ENCODE measurements around the gene EPS15. TPM values are rescaled to one million over a fixed set of nuclear protein-coding genes. Genes with fewer than 3 reads are reported as not detected.

EPS15 gene
- total and polyA plus RNA-seq, 2 of the 8 experiments (the other 6 are each of a cell fraction or from before 2014, with no cell fraction given): 15.9 to 57.2 TPM

GRCh38 chr1:51506537-51506936 lies 12.5 kb downstream of the EPS15 start:
- Histone ChIP-seq H3K79me1 (ENCODE audit: low read depth, low read length) (peaks cover 3% of the 10 kb centered on the region; the same call in 1 of the 2 replicates), H2AK5ac (ENCODE audit: low read depth, low read length) (no peak overlapping the region), H3K23me2 (ENCODE audit: low read depth, low read length) (no peaks in the 10 kb centered on the region), H2BK15ac (ENCODE audit: low read length) (no peak overlapping the region), H3K27me3 (replicated peaks in 1 of 4; ENCODE audit: control insufficient read depth in 3 of 4, extremely low read depth in 1 of 4, insufficient read depth in 3 of 4, low read length in 3 of 4) (no peaks in the 10 kb centered on the region), H3K27ac (ENCODE audit: low read depth, low read length) (no peak overlapping the region), H4K91ac (replicated peaks; ENCODE audit: insufficient read length, low read length) (no peak overlapping the region), H3K18ac (ENCODE audit: extremely low read depth, low read length) (no peak overlapping the region), H4K8ac (ENCODE audit: extremely low read depth, insufficient read depth, low read length) (no peak overlapping the region), H4K5ac (ENCODE audit: insufficient read length, low read depth, low read length) (no peak overlapping the region), H3K9me3 (ENCODE audit: insufficient read depth in 2 of 2, low read depth in 1 of 2, low read length in 1 of 2) (no peaks in the 10 kb centered on the region), H3K23ac (ENCODE audit: insufficient read length) (no peak overlapping the region), H3K4ac (replicated peaks; ENCODE audit: insufficient read length, low read depth, low read length) (no peak overlapping the region), H4K20me1 (replicated peaks in 1 of 2; ENCODE audit: control insufficient read depth in 1 of 2, insufficient read depth in 2 of 2, low read length in 2 of 2) (no peaks in the 10 kb centered on the region), H3K14ac (ENCODE audit: insufficient read length) (no peak overlapping the region), H3K4me2 (ENCODE audit: insufficient read depth in 1 of 2, low read depth in 2 of 2, low read length in 2 of 2) (no peak overlapping the region), H3K36me3 (ENCODE audit: control insufficient read depth in 2 of 4, insufficient read depth in 4 of 4, low read length in 3 of 4) (no peaks in the 10 kb centered on the region; a peak in 2 of 8 replicates), H2BK12ac (ENCODE audit: low read depth, low read length) (no peak overlapping the region), H3K4me3 (ENCODE audit: extremely low read depth in 1 of 4, insufficient read depth in 2 of 4, low read depth in 3 of 4, low read length in 4 of 4) (no peak overlapping the region), H3K9ac (replicated peaks in 1 of 4; ENCODE audit: extremely low read depth in 1 of 4, low read depth in 3 of 4, low read length in 3 of 4) (no peak overlapping the region), H3K56ac (replicated peaks; ENCODE audit: insufficient read length, low read depth, low read length) (no peak overlapping the region), H3K79me2 (ENCODE audit: control insufficient read depth in 1 of 2, insufficient read depth in 2 of 2, low read length in 2 of 2) (peaks cover 0 to 31% of the 10 kb centered on the region in 2 experiments; a peak in 2 of 4 replicates), H2BK5ac (ENCODE audit: low read depth, low read length) (no peak overlapping the region), H2AFZ (ENCODE audit: low read length) (no peak overlapping the region), H3K4me1 (replicated peaks in 1 of 4; ENCODE audit: control insufficient read depth in 3 of 4, insufficient read depth in 4 of 4, low read length in 3 of 4) (no peaks in the 10 kb centered on the region), H2BK20ac (ENCODE audit: low read length) (no peak overlapping the region), H2BK120ac (replicated peaks; ENCODE audit: low read depth, low read length) (no peak overlapping the region)
- FAIRE-seq: no peak
- WGBS, 2 experiments (ENCODE audit: extremely low coverage in 1 of 2, insufficient coverage in 1 of 2, insufficient read length in 1 of 2, insufficient replicate concordance in 2 of 2, low coverage in 1 of 2, low lambda C conversion rate in 2 of 2, missing lambda C conversion rate in 1 of 2): 89% methylated on average over 3 of the region's 3 CpGs; no CpG with 5 or more reads in 1 of the 2 experiments
- no peak for DNase-seq (ENCODE audit: low read depth in 1 of 2, low spot score in 2 of 2)
- CTCF ChIA-PET (ENCODE audit: partially characterized antibody): interaction anchor here (0.6 kb wide), 1 partner anchor 260 kb away, joined by 3 read pairs; no protein-coding TSS in a partner anchor
- POLR2A ChIA-PET (ENCODE audit: partially characterized antibody): interaction anchor here (1.2 kb wide), 1 partner anchor 12 kb away, joined by 4 read pairs; the partner anchor contains the start of gene EPS15

All from H1 (cell line).